NCI-H446 treated with DMSO at 0.1 percent for 48 hours (cell line): ENCODE measurements around the gene CLIP2.
"Not testable (repeated sequence)": the region's sequence is repeated elsewhere in the genome, so short reads cannot be mapped to it uniquely, and the experiment has no call there.

Source experiments
- DNase-seq: peaks from one replicate; lab custom pipeline; 2025; lab: John Stamatoyannopoulos, UW

CLIP2 gene

GRCh38 chr7:74289018-74289658 lies at the start of gene CLIP2:
CLIP2 (plus strand) TSS chr7:74289407; CDS start chr7:74317547, 28,140 bp downstream.
- no peak for DNase-seq

- DNase-seq = no peak
Measured at GRCh38 chr7:74240482-74240881, 48.7 kb upstream of the CLIP2 start.

DNA sequence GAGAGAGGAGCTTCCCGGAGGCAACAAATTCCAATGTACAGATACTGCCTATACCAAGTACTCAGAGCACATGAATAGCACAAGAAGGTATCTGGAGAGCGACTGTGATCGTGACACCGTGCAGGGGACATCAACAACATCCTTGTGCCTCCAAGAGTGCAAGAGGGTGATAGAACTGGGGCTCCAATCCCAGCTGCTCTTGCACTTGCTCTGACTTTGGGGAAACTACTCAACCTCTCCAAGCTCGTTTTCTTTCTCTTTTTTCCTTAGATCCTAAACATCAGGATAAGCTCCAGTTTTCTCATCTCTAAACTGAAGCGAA lies 47.1 kb upstream of the CLIP2 start:
- DNase-seq = no peak

DNA sequence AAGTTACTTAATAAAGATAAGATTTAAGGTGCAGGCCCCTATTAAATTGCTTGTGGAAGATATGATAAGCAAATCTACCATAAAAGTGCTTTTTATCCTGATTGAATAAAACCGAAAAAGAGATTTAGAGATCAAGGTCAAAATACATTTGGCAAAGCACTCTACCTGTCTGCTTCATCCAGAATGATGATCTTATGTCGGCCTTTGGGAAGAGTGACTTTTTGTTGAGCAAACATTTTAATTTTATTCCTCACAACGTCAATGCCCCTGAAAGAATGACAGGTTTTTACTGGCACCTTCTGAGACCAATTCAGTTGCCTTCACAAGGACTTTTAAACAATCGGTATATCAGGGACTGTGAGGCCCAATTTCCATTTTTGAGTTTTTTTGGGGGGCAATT lies 42.7 kb upstream of the CLIP2 start:
- DNase-seq = no peak

DNA sequence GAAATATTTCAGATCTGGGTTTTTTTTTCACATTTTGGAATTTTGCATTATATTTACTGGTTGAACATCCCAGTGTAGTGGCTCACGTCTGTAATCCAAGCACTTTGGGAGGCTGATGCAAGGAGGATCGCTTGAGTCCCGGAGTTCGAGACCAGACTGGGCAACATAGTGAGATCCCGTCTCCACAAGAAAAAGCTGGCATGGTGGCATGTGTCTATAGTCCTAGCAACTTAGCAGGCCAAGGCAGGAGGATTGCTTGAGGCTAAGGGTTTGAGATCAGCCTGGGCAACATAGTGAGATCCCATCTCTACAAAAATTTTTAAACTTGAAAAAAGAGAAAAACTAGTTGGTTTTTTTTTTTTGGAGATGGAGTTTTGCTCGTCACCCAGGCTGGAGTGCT lies 41.1 kb upstream of the CLIP2 start:
- DNase-seq = no peak

DNA sequence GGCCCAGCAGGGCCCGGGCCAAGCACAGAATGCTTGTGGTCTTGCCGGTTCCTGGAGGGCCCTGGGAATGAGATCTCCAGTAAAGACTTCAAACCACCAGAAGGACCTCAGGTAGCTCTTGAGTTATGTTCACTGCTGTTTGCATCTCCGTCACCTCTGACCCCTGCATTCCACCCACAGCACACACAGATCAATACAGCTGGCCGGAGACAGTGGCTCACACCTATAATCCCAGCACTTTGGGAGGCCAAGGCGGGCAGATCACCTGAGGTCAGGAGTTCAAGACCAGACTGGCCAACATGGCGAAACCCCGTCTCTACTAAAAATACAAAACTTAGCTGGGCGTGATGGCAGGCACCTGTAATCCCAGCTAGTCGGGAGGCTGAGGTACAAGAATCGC lies 40.1 kb upstream of the CLIP2 start:
- not testable (repeated sequence) for DNase-seq

- DNase-seq = no peak
Measured at GRCh38 chr7:74252893-74253292, 36.3 kb upstream of the CLIP2 start.

- DNase-seq = no peak
Measured at GRCh38 chr7:74253331-74253730, 35.9 kb upstream of the CLIP2 start.

GRCh38 chr7:74253835-74254128 lies 35.4 kb upstream of the CLIP2 start:
- DNase-seq = no peak

DNA sequence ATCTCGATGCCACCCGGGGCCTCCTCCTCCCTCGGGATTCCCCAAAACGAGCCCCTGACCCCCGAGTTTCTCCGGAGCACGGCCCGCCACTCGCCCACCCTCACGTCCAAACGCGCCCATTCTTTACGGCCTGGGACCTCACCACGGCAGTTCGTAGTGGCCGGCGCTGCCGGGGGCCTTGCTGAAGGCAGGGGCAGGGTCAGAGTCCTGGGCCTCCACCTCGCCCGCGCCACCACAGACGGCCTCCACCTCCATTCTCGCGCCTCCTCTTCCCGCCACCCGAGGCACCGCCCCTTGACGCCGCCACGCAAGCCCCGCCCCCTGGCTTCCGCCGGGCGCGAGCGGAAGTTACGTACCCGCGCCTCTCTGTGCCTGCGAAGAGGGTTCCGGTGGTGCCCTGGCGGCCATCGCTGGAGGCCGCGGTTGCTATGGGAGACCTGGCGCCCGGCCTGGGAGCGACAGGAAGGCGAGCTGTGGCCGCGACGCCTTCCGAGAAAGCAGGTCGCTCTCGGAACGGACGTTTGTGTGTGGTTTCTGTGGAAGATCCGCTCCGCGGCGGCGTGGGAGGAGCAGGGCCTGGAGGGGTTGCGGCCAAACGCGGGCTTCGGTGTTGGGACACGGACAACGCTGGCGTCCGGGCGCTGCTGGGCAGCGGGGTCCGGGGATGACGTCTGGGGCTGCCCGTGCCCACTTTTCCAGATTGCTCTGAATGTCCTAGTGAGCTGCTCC lies 34.9 kb upstream of the CLIP2 start, which contains the start of gene RFC2:
Gene RFC2, minus strand, starts transcription at position 271 of the 729 bp plus-strand sequence. Its CDS starts 16 bp downstream, at position 255.
- peak; percentile 72 for DNase-seq

DNA sequence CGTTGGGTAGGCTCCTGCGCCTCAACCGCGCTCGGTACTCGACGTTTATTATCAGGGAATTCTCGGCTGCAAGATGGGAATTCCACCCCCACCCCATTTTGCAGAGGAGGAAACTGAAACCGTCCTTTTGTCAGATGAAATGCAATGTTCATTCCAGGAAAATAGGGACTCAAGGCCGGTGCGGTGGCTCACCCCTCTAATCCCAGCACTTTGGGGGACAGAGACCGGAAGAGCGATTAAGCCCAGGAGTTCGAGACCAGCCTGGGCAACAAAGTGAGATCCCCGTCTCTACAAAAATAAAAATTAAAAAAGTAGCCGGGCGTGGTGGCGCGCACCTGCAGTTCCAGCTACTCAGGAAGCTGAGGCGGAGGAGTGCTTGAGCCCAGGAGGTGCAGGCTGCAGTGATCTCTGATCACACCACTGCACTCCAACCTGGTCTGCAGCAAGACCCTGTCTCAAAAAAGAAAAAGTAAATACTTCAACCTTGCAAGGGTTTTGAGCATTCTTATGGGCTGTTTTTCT lies 34.3 kb upstream of the CLIP2 start:
- DNase-seq = no peak

GRCh38 chr7:74255461-74255860 lies 33.7 kb upstream of the CLIP2 start:
- DNase-seq = not testable (repeated sequence)

DNA sequence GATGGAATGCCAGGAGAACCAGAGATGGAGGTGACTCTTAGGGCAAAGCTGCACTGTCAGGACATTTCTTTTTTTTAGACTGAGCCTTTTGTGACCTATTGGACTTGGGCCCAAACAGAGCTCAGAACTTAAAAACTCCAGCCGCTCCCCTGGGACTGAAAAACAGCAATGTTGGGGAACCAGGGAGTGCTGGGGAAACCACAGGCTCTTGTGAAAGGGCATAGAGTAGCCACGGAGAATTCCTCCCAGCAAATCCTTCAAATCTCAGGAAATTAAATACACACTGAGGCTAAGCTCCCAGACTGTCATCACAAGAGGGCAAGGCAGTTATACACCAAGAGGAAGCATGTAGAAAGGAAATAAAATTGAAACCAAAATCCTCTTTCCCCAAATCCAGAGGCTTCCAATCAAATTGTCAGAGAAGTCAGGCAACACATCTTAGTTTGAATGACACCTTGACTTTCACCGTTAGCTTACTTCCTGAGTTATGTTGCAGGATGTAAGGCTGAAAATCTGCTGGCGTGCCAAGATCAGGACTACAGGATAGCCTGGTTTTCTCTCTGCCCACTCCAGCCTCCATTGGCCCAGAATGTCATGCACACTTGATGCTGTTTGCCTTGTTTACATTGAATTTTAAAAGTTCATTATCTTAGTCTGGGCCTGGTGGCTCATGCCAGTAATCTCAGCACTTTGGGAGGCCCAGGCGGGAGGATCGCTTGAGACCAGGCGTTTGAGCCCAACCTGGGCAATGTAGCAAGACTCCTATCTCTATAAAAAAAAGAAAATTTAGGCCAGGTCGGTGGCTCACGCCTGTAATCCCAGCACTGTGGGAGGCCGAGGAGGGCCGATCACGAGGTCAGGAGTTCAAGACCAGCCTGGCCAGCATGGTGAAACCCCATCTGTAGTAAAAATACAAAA lies 32.5 kb upstream of the CLIP2 start:
- DNase-seq = no peak

GRCh38 chr7:74258639-74259038 lies 30.6 kb upstream of the CLIP2 start:
- DNase-seq = no peak

GRCh38 chr7:74262639-74263398 lies 26.4 kb upstream of the CLIP2 start:
- no peak for DNase-seq

- DNase-seq = no peak
Measured at GRCh38 chr7:74263399-74264120, 25.6 kb upstream of the CLIP2 start.

DNA sequence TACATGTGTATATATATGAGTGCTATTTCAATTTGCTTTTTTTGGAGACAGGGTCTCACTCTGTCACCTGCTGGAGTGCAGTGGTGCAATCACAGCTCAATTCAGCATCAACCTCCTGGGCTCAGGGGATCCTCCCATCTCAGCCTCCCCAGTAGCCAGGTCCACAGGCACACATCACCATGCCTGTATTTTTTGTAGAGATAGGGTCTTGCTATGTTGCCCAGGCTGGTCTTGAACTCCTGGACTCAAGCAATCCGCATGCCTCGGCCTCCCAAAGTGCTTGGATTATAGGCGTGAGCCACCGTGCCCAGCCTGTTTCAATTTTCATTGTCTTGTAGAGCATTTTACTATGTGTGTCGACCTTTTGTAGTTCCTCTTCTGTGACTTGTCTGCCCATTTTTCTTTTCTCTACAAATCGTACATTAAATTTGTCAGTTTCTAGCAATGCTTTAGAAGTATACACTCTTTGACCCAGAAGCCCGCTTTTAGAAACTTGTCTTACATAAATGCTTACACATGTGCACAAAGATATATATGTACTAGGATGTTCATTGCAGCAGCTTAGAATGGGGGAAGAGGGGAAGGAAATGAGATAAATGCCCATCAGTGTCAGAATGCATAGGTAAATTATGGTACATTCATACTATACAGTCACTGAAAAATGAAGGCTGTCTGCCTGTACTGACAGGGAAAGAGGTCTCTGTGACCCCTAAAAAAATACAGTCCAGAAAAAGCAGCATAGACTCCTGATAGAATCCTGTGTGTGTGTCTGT lies 22.8 kb upstream of the CLIP2 start:
- no peak for DNase-seq

DNA sequence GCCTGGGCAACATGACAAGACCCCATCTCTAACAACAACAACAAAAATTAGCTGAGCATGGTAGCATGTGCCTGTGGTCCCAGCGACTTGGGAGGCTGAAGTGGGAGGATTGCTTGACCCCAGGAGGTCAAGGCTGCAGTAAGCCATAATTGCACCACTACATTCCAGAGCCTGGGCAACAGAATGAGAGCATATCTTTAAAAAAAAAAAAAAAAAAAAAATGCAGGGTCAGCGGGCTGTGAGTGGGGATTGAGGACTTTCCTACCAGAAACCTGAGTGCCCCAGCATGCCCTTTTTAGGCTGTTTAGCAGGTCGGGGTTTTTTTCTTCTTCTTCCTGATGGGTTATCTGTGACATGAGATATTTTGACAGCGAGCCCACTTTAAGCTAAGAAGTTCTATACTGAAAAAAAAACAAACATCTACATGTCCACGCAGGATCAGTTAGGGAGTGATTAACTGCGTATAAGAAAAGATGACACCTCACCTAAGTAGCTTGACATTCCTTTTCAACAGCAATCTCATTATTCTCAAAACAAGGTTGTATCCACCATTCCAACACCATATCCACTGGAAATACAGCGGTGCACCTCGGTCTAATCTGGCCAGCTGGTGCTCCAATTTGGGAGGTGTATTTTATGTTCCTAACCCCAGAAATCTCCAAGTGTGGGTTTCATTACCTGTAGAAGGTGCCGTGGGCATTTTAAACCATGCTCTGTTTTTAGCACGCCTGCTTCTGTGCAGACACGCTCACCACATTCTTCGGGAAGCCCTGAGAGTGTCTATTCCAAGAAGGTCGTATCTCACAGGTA lies 21.2 kb upstream of the CLIP2 start:
- DNase-seq = no peak

DNA sequence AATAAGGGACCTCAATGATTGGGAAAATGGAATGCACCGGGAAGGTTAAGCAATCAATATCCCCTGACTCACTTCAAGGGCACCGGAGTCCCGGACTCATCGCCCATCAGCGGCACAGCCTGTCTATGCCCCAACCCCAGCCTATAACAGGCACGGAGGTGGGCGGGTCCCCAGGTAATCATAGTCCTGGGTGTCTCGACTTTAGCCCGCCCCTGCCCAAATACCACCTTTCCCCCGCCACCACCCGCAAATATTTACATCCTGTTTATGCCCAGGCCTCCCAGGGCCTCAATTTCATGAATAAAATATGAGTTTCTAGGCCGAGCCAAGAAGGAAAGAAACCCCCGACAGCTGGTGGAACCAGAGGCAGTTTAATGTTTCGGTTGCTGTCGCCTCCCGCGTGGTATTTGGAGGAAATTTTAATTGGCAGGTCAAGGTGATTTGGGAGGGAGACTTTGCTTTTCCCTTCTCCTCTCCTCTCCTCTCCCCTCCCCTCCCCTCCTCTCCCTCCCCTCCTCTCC lies 19.4 kb upstream of the CLIP2 start:
- peak; percentile 11 for DNase-seq
